H1 (cell line): Measurements from ENCODE around the gene RIPK4. TPM values are rescaled to one million over a fixed set of nuclear protein-coding genes. Genes with fewer than 3 reads are reported as not detected.

Experiments used
- CTCF ChIA-PET: fragments of 300-600 bp; sonication (Branson Sonifier 250); formaldehyde crosslinking; loops from one replicate; lab custom pipeline; 2021; ENCODE audit not compliant: partially characterized antibody; lab: Charles Lee
- POLR2A ChIA-PET: fragments of 300-600 bp; sonication (Branson Sonifier 250); formaldehyde crosslinking; loops from one replicate; lab custom pipeline; 2021; ENCODE audit warnings: inconsistent platforms; ENCODE audit not compliant: partially characterized antibody; lab: Charles Lee
- DNase-seq, 2 experiments: peaks; one replicate each; pipeline versions ENCODE4 v3.0.0 to v3.0.0-alpha.2; 2010 to 2022; ENCODE audit warnings: low spot score in 2 of 2, low read depth in 1 of 2, mixed read lengths in 1 of 2
- FAIRE-seq: peaks from 2 replicates; lab custom pipeline; 2011; peaks lifted over from hg19 to GRCh38; lab: Jason Lieb, UNC
- H2AFZ ChIP-seq: 2 replicates; pipeline ENCODE4 v1.8.1; 2012; ENCODE audit warnings: low read length, inconsistent platforms
- H2AK5ac ChIP-seq: 2 replicates; pipeline ENCODE4 v1.6.1; 2013; ENCODE audit warnings: low read depth, low read length
- H2BK120ac ChIP-seq: replicated peaks from 2 replicates; pipeline ENCODE3; 2013; ENCODE audit warnings: low read depth, low read length, inconsistent platforms
- H2BK12ac ChIP-seq: 2 replicates; pipeline ENCODE4 v1.6.1; 2013; ENCODE audit warnings: low read depth, low read length
- H2BK15ac ChIP-seq: 2 replicates; pipeline ENCODE4 v1.6.1; 2013; ENCODE audit warnings: low read length
- H2BK20ac ChIP-seq: 2 replicates; pipeline ENCODE4 v1.6.1; 2013; ENCODE audit warnings: low read length
- H2BK5ac ChIP-seq: 2 replicates; pipeline ENCODE4 v1.6.1; 2013; ENCODE audit warnings: low read depth, low read length
- H3K14ac ChIP-seq: 2 replicates; pipeline ENCODE4 v1.6.1; 2013; ENCODE audit warnings: inconsistent platforms; ENCODE audit not compliant: insufficient read length
- H3K18ac ChIP-seq: 2 replicates; pipeline ENCODE4 v1.6.1; 2013; ENCODE audit warnings: low read length; ENCODE audit errors: extremely low read depth
- H3K23ac ChIP-seq: 2 replicates; pipeline ENCODE4 v1.6.1; 2013; ENCODE audit warnings: inconsistent platforms; ENCODE audit not compliant: insufficient read length
- H3K23me2 ChIP-seq: 2 replicates; pipeline ENCODE4 v1.6.1; 2013; ENCODE audit warnings: low read depth, low read length
- H3K27ac ChIP-seq: 2 replicates; pipeline ENCODE4 v1.6.1; 2011; ENCODE audit warnings: low read depth, low read length, inconsistent platforms
- H3K27me3 ChIP-seq, 4 experiments: replicated peaks in 1 of 4; 1 replicate in 1 of 4; 2 replicates in 3 of 4; pipeline versions ENCODE4 v1.6.1 to v1.8.1; 2011 to 2013; ENCODE audit warnings: low read length in 3 of 4, mild to moderate bottlenecking in 3 of 4, inconsistent platforms in 2 of 4, mixed read lengths in 2 of 4, moderate library complexity in 1 of 4; ENCODE audit not compliant: control insufficient read depth in 3 of 4, insufficient read depth in 3 of 4; ENCODE audit errors: extremely low read depth in 1 of 4
- H3K36me3 ChIP-seq, 4 experiments: 2 replicates each; pipeline versions ENCODE4 v1.6.1 to v1.8.1; 2011 to 2013; ENCODE audit warnings: mild to moderate bottlenecking in 4 of 4, low read length in 3 of 4, moderate library complexity in 2 of 4, control low read depth in 1 of 4, inconsistent platforms in 1 of 4; ENCODE audit not compliant: insufficient read depth in 4 of 4, control insufficient read depth in 2 of 4
- H3K4ac ChIP-seq: replicated peaks from 2 replicates; pipeline ENCODE3; 2013; ENCODE audit warnings: low read length, low read depth, mixed read lengths, inconsistent platforms; ENCODE audit not compliant: insufficient read length
- H3K4me1 ChIP-seq, 4 experiments: replicated peaks in 1 of 4; 1 replicate in 1 of 4; 2 replicates in 3 of 4; pipeline versions ENCODE4 v1.6.1 to v1.8.1; 2011 to 2013; ENCODE audit warnings: low read length in 3 of 4, inconsistent platforms in 2 of 4, mixed read lengths in 1 of 4; ENCODE audit not compliant: insufficient read depth in 4 of 4, control insufficient read depth in 3 of 4
- H3K4me2 ChIP-seq, 2 experiments: 2 replicates each; pipeline versions ENCODE4 v1.6.1 to v1.8.1; 2011 to 2013; ENCODE audit warnings: low read depth in 2 of 2, low read length in 2 of 2, control low read depth in 1 of 2, inconsistent platforms in 1 of 2, mild to moderate bottlenecking in 1 of 2; ENCODE audit not compliant: insufficient read depth in 1 of 2
- H3K4me3 ChIP-seq, 4 experiments: fragments of 200-600, 300-600 bp in 1 of 4; sonication (generic), shearing (Covaris generic), sonication (Bioruptor Twin) in 1 of 4; 2 replicates each; pipeline versions ENCODE4 v1.5.1 to v1.8.1; 2011 to 2016; ENCODE audit warnings: low read length in 4 of 4, low read depth in 3 of 4, control low read depth in 2 of 4, inconsistent platforms in 2 of 4, mild to moderate bottlenecking in 2 of 4, mixed read lengths in 1 of 4, moderate library complexity in 1 of 4; ENCODE audit not compliant: insufficient read depth in 2 of 4; ENCODE audit errors: extremely low read depth in 1 of 4
- H3K56ac ChIP-seq: replicated peaks from 2 replicates; pipeline ENCODE3; 2013; ENCODE audit warnings: low read depth, mild to moderate bottlenecking, mixed read lengths, low read length, inconsistent platforms; ENCODE audit not compliant: insufficient read length
- H3K79me1 ChIP-seq: 2 replicates; pipeline ENCODE4 v1.6.1; 2013; ENCODE audit warnings: low read depth, low read length, control low read depth
- H3K79me2 ChIP-seq, 2 experiments: 2 replicates each; pipeline versions ENCODE4 v1.6.1 to v1.8.1; 2012 to 2013; ENCODE audit warnings: low read length in 2 of 2, mild to moderate bottlenecking in 2 of 2, inconsistent platforms in 1 of 2; ENCODE audit not compliant: insufficient read depth in 2 of 2, control insufficient read depth in 1 of 2
- H3K9ac ChIP-seq, 4 experiments: replicated peaks in 1 of 4; 1 replicate in 1 of 4; 2 replicates in 3 of 4; pipeline versions ENCODE4 v1.6.1 to v1.8.1; 2011 to 2013; ENCODE audit warnings: low read depth in 3 of 4, low read length in 3 of 4, control low read depth in 2 of 4, mild to moderate bottlenecking in 2 of 4, moderate library complexity in 2 of 4, inconsistent platforms in 1 of 4; ENCODE audit errors: extremely low read depth in 1 of 4
- H3K9me3 ChIP-seq, 2 experiments: 2 replicates each; pipeline versions ENCODE4 v1.6.1 to v1.8.1; 2012 to 2013; ENCODE audit warnings: mild to moderate bottlenecking in 2 of 2, moderate library complexity in 2 of 2, control low read depth in 1 of 2, inconsistent platforms in 1 of 2, low read depth in 1 of 2, low read length in 1 of 2, mixed read lengths in 1 of 2; ENCODE audit not compliant: insufficient read depth in 2 of 2
- H4K20me1 ChIP-seq, 2 experiments: replicated peaks in 1 of 2; 2 replicates each; pipeline versions ENCODE3 to v1.8.1; 2011 to 2013; ENCODE audit warnings: inconsistent platforms in 2 of 2, low read length in 2 of 2, mild to moderate bottlenecking in 1 of 2; ENCODE audit not compliant: insufficient read depth in 2 of 2, control insufficient read depth in 1 of 2
- H4K5ac ChIP-seq: 2 replicates; pipeline ENCODE4 v1.6.1; 2013; ENCODE audit warnings: low read length, low read depth, mixed read lengths, inconsistent platforms; ENCODE audit not compliant: insufficient read length
- H4K8ac ChIP-seq: 2 replicates; pipeline ENCODE4 v1.8.0; 2013; ENCODE audit warnings: mild to moderate bottlenecking, moderate library complexity, low read length, inconsistent platforms; ENCODE audit not compliant: insufficient read depth; ENCODE audit errors: extremely low read depth
- H4K91ac ChIP-seq: replicated peaks from 2 replicates; pipeline ENCODE3; 2013; ENCODE audit warnings: low read length, mixed read lengths, inconsistent platforms; ENCODE audit not compliant: insufficient read length
- BACH1 ChIP-seq: IDR thresholded peaks from 2 replicates; pipeline ENCODE4 v1.6.1; 2012; ENCODE audit warnings: low read length, improper control_type of control experiment
- BRCA1 ChIP-seq: IDR thresholded peaks from 2 replicates; pipeline ENCODE4 v1.6.1; 2012; ENCODE audit warnings: low read depth, low read length, improper control_type of control experiment
- CHD2 ChIP-seq: IDR thresholded peaks from 2 replicates; pipeline ENCODE4 v1.6.1; 2012; ENCODE audit warnings: low read length, improper control_type of control experiment
- CREB1 ChIP-seq: IDR thresholded peaks from 2 replicates; pipeline ENCODE4 v1.6.1; 2012; ENCODE audit warnings: inconsistent platforms
- CTBP2 ChIP-seq: IDR thresholded peaks from 2 replicates; pipeline ENCODE4 v1.7.0; 2011; ENCODE audit warnings: borderline replicate concordance, mild to moderate bottlenecking, moderate library complexity, mixed read lengths, low read length; ENCODE audit not compliant: insufficient read depth, insufficient read length
- E2F6 ChIP-seq: IDR thresholded peaks from 2 replicates; pipeline ENCODE4 v1.6.1; 2012; ENCODE audit warnings: inconsistent platforms
- HDAC2 ChIP-seq, 2 experiments: fragments of 300-600 bp in 1 of 2; sonication (generic) in 1 of 2; IDR thresholded peaks; 2 replicates each; pipeline ENCODE4 v1.6.1; 2011 to 2012; ENCODE audit warnings: low read depth in 2 of 2, low read length in 2 of 2, mild to moderate bottlenecking in 2 of 2, moderate library complexity in 2 of 2, borderline replicate concordance in 1 of 2, inconsistent platforms in 1 of 2
- KDM5A ChIP-seq: fragments of 200-600 bp; IDR thresholded peaks from 2 replicates; pipeline ENCODE4 v1.7.1; 2012; ENCODE audit warnings: mild to moderate bottlenecking, low read length, inconsistent platforms, mixed read lengths
- MAFK ChIP-seq: IDR thresholded peaks from 2 replicates; pipeline ENCODE4 v1.6.1; 2012; ENCODE audit warnings: low read depth, mild to moderate bottlenecking, improper control_type of control experiment, low read length
- POU5F1 ChIP-seq: IDR thresholded peaks from 2 replicates; pipeline ENCODE4 v1.6.1; 2011; ENCODE audit warnings: low read depth, mild to moderate bottlenecking, low read length, moderate library complexity
- RBBP5 ChIP-seq: IDR thresholded peaks from 2 replicates; pipeline ENCODE4 v1.7.1; 2012; ENCODE audit warnings: low read depth, mild to moderate bottlenecking, inconsistent platforms, low read length, moderate library complexity, borderline replicate concordance
- RNF2 ChIP-seq: fragments of 200-900, 300-1000 bp; sonication (generic); IDR thresholded peaks from 2 replicates; pipeline ENCODE4 v1.7.1; 2016; ENCODE audit warnings: borderline replicate concordance, low read depth, mild to moderate bottlenecking, antibody characterized with exemption, low read length; ENCODE audit not compliant: poor library complexity, severe bottlenecking; ENCODE audit errors: missing control alignments
- SRF ChIP-seq: IDR thresholded peaks from 2 replicates; pipeline ENCODE4 v1.6.1; 2011; ENCODE audit warnings: mild to moderate bottlenecking, low read depth, low read length, moderate library complexity
- WGBS, 2 experiments: shearing (Covaris generic) in 1 of 2; methylation state at CpG; one replicate each; pipeline versions ENCODE4 v1.1.6 to v1.1.7; 2013 to 2015; ENCODE audit warnings: low lambda C conversion rate in 2 of 2, mixed read lengths in 2 of 2, inconsistent platforms in 1 of 2, low coverage in 1 of 2, missing lambda C conversion rate in 1 of 2; ENCODE audit not compliant: insufficient replicate concordance in 2 of 2, insufficient coverage in 1 of 2, insufficient read length in 1 of 2; ENCODE audit errors: extremely low coverage in 1 of 2, missing lambda C conversion rate in 1 of 2; 5-methylcytosine and 5-hydroxymethylcytosine counted together
- polyA plus RNA-seq, 7 experiments: library from polyadenylated mRNA; depleted of rRNA in 3 of 7; stranded (reverse) in 5 of 7; unstranded in 2 of 7; fragments of >200 nt in 5 of 7; fragments of 200-250 nt in 2 of 7; gene quantifications; 1 replicate in 5 of 7; 2 replicates in 1 of 7; 4 replicates in 1 of 7; pipeline versions ENCODE4 v1.2.1 to v1.2.3, GENCODE V29; 2011 to 2013; ENCODE audit warnings: missing spikeins in 2 of 7, mixed read lengths in 2 of 7
- total RNA-seq: library from RNA; stranded (reverse); fragmentation: NEBNext Ultra II Directional; extraction: Animal tissue kit (Norgen Biotek cat#: 25700); gene quantifications from 2 replicates; pipeline ENCODE4 v1.2.1, GENCODE V29; 2021

RIPK4 gene
- total and polyA plus RNA-seq, 2 of the 8 experiments (the other 6 are each of a cell fraction or from before 2014, with no cell fraction given), result 2.7 to 5.6 TPM

GRCh38 chr21:41758550-41758949 lies 8.3 kb downstream of the RIPK4 start:
- H3K56ac ChIP-seq, result no peak overlapping the region
- H2AFZ ChIP-seq, result no peak overlapping the region
- POLR2A ChIA-PET, result interaction anchor here (1.3 to 1.6 kb wide), 2 partner anchors 11 to 137 kb away, joined by 3 to 5 read pairs; no protein-coding TSS in a partner anchor
- no peak overlapping the region for H2BK20ac ChIP-seq
- H2BK12ac ChIP-seq, result no peak overlapping the region
- no peaks in the 10 kb centered on the region for H3K9me3 ChIP-seq
- no peak overlapping the region for H2BK5ac ChIP-seq
- no peak overlapping the region for H3K23ac ChIP-seq
- FAIRE-seq, result no peak
- no peak overlapping the region for H4K91ac ChIP-seq
- H3K79me2 ChIP-seq, result peaks cover 0 to 21% of the 10 kb centered on the region in 2 experiments; a peak in 3 of 4 replicates
- CTCF ChIA-PET, result interaction anchor here (0.7 to 9.1 kb wide), 4 partner anchors 12 to 146 kb away, joined by 4 to 71 read pairs (median 24); no protein-coding TSS in a partner anchor
- H3K4ac ChIP-seq, result no peak overlapping the region
- no peak for DNase-seq
- 77% methylated on average over 5 of the region's 5 CpGs; no CpG with 5 or more reads in 1 of the 2 experiments for WGBS, 2 experiments
- H3K14ac ChIP-seq, result no peak overlapping the region
- H3K4me1 ChIP-seq, result peaks cover 22 to 48% (median 37%) of the 10 kb centered on the region in 4 experiments
- no peak overlapping the region for H3K4me3 ChIP-seq
- H3K79me1 ChIP-seq, result peaks cover 3% of the 10 kb centered on the region; the same call in 1 of the 2 replicates
- no peak overlapping the region for H3K18ac ChIP-seq
- no peak overlapping the region for H2BK120ac ChIP-seq
- H2BK15ac ChIP-seq, result 0 out of 2 replicates have a peak overlapping the region, but pooled peaks have one; percentile 12
- H3K9ac ChIP-seq, result no peak overlapping the region
- no peak overlapping the region for H3K4me2 ChIP-seq
- peaks cover 0 to 24% (median 16%) of the 10 kb centered on the region in 4 experiments; a peak in 5 of 7 replicates for H3K27me3 ChIP-seq
- peaks cover 17% of the 10 kb centered on the region for H3K23me2 ChIP-seq
- H4K20me1 ChIP-seq, result peaks cover 3 to 11% of the 10 kb centered on the region in 2 experiments
- H2AK5ac ChIP-seq, result peak overlapping the region; percentile 70; the same call in 1 of the 2 replicates
- no peak overlapping the region for H4K5ac ChIP-seq
- no peak overlapping the region for H3K27ac ChIP-seq
- H3K36me3 ChIP-seq, result peaks cover 0 to 3% (median 0%) of the 10 kb centered on the region in 4 experiments; a peak in 2 of 8 replicates
- H4K8ac ChIP-seq, result no peak overlapping the region
- TF ChIP-seq MAFK (no peak), BACH1 (no peak), SRF (no peak), CHD2 (no peak), CTBP2 (no peak), HDAC2 (IDR thresholded peaks at IDR 0.05; ENCODE audit: borderline replicate concordance in 1 of 2, low read depth in 2 of 2, low read length in 2 of 2) (no peak), KDM5A (no peak), BRCA1 (no peak), POU5F1 (no peak), RBBP5 (no peak), E2F6 (no peak), CREB1 (no peak), RNF2 (no peak)
